ELF-1 (cell line): Measurements from ENCODE around the gene PHLDB1.

Experiments
- DNase-seq: peaks from one replicate; pipeline ENCODE4 v3.0.0-alpha.2; 2016; ENCODE audit warnings: low read depth, low spot score

PHLDB1 gene

GRCh38 chr11:118638726-118639125 is 31.3 kb downstream of the PHLDB1 start:
- DNase-seq, result no peak

GRCh38 chr11:118639899-118640298 is 32.5 kb downstream of the PHLDB1 start:
- no peak for DNase-seq

GRCh38 chr11:118640332-118641154 is 33.1 kb downstream of the PHLDB1 start:
- DNase-seq, result no peak

- DNase-seq, result no peak
Measured at GRCh38 chr11:118641397-118642019, 34.1 kb downstream of the PHLDB1 start.

GRCh38 chr11:118643142-118643994 is 36.0 kb downstream of the PHLDB1 start:
- DNase-seq, result no peak

- DNase-seq, result no peak
Measured at GRCh38 chr11:118643995-118644345, 36.6 kb downstream of the PHLDB1 start.

GRCh38 chr11:118644496-118644895 is 37.1 kb downstream of the PHLDB1 start:
- DNase-seq, result no peak

GRCh38 chr11:118645066-118645715 is 37.8 kb downstream of the PHLDB1 start:
- no peak for DNase-seq

GRCh38 chr11:118646393-118646792 is 39.0 kb downstream of the PHLDB1 start:
- DNase-seq, result no peak

- DNase-seq, result no peak
Measured at GRCh38 chr11:118648291-118648690, 40.9 kb downstream of the PHLDB1 start.

- no peak for DNase-seq
Measured at GRCh38 chr11:118649941-118650340, 42.5 kb downstream of the PHLDB1 start.

GRCh38 chr11:118650366-118650765 is 43.0 kb downstream of the PHLDB1 start:
- no peak for DNase-seq

- DNase-seq, result no peak
Measured at GRCh38 chr11:118651820-118652219, 44.4 kb downstream of the PHLDB1 start.

- DNase-seq, result no peak
Measured at GRCh38 chr11:118652681-118653181, 45.3 kb downstream of the PHLDB1 start.

GRCh38 chr11:118653684-118654390 is 46.4 kb downstream of the PHLDB1 start:
- no peak for DNase-seq

GRCh38 chr11:118655486-118656190 is 48.2 kb downstream of the PHLDB1 start:
- no peak for DNase-seq

- DNase-seq, result no peak
Measured at GRCh38 chr11:118656563-118657165, 49.2 kb downstream of the PHLDB1 start.

GRCh38 chr11:118657238-118657637 is 49.8 kb downstream of the PHLDB1 start:
- peak; percentile 23 for DNase-seq

GRCh38 chr11:118657709-118658428 is 50.5 kb downstream of the PHLDB1 start:
- DNase-seq, result no peak
